ENCODE data around the gene PSD.

The PSD gene

DNA sequence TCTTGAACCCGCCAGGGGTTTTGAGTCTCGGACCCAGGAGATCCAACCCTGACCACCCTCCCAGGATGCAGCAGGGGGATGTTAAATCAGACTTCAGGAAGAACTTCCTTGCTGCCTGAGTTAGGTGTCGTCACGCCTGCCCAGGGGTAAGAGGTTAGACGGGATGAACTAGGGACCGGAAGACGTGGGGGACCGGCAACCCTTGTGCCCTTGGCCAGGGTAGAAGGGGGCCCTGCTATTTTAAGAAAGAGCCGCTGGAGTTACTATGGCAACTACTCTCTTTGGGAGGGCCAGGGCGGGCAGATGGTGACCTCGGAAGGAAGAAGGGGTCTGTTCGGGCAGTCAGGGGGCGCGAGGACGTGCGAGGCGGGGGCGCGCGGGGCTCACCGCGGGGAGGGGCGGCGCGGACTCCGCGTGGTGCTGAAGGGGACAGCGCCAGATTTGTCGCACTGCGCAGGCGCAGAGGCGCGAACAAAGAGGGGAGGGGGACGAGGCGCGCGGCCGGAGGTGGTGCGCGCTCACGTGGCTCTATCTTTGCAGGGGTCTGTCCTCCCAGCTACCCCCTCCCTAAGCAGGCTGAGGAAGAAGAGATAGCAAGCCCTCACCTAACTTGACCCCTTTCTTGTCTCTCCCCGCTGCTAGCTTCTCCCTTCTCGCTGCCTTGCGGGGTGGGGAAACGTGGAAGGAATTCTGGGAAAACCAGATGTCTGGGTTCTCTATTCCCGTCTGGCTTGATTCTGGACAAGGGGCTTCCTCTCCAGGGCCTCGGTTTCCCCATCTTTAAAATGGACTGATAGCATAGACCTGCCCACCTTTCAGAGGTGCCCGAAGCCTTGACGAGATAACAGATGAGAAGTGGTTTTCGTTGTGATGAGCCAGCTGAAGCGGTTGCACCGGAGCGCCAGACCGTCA, 940 bp upstream of the PSD start:
- DNase-seq = peak; percentile 55 to 69

DNA sequence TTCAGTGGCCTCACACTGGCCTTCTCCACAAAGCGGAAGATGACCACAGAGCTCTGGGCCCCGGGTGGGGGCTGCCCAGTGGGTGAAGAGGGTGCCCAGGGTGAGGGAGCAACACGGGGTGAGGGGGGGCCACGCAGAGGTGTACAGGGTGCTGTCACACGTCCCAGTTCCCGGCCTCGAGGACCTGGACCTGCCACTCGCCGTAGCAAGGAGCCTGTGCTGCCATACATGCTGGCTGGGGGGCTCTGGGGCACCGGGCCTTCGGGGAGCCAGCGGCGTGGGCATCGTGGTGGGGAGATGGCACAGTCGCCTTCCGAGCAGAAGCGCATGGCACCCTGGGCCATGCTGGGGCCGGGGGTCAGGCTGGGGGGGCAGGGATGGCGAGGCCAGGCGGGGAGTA, 1.9 kb downstream of the PSD start:
- no peak for DNase-seq

DNA sequence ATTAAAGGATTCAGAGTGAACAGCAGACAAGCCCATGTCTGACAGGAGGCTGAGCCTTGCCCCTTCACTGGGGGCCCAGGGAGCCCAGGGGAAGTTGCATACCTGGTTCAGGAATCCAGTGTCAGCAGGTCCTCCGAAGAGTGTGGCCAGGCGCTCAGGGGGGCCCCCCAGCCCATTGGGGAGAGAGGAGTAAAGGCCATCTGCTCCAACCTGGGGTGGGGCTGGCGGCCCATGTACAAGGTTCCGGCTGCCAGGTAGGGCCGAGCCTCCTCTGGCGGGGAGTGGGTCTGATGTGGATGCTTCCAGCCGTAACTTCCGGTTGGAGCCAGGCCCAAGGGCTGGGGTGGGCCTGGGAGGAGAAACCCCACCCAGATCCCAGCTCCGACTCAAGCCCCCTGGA, 2.3 kb downstream of the PSD start:
- DNase-seq = no peak

DNA sequence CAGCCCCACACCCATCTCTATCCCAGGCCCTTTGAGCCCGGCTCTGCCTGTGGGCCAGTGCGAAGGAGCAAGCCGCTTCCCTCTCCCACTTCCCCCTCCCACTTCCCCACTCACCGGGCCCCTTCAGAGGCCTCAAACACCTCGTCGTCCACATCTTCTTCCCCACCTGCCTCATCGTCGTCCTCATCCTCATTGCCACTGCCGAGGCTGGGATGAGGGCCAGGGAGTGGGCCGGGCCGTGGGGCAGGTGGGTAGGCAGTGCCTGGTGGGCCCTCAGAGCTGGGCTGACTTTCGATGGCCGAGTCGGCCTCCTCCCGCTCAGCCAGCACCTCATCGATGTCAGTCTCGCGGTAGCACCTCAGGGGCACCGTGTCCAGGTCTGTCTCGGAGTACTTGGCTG, 3.8 kb downstream of the PSD start:
- no peak for DNase-seq

DNA sequence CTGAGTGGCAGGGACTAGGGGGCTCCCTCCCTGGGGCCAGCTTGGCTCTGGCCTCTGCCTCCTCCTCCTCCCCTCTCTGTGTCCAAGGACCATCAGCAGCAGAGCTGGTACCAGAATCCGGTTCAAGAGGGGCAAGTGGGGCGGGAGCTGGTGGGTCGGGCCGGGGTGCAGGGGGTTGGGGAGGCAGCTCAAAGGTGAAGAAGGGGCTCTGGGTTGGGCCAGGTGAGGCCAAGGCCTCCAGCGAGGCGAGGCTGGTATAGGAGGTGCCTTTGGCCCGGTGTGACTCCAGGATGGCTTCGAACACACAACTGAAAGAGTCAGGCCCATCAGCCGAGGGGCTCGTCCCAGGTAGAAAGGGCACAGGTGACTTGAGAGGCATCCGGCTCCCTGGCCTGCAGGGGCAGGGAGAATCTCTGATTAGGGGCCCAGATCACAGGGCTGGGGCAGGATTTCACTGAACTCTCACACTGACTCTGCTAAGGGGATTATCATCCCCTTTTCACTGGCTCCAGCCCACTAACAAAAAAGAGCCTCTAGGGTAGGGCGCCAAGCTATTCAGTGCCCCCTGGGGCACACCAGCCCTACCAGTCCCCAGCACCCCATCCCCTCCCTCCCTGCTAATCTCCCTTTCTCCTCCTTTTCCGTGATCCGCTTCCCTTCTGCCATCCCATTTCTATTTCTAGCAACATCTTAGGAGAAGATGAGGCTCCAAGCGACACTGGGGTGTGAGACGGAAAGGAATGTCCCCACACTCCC, 4.6 kb downstream of the PSD start:
- DNase-seq = no peak

DNA sequence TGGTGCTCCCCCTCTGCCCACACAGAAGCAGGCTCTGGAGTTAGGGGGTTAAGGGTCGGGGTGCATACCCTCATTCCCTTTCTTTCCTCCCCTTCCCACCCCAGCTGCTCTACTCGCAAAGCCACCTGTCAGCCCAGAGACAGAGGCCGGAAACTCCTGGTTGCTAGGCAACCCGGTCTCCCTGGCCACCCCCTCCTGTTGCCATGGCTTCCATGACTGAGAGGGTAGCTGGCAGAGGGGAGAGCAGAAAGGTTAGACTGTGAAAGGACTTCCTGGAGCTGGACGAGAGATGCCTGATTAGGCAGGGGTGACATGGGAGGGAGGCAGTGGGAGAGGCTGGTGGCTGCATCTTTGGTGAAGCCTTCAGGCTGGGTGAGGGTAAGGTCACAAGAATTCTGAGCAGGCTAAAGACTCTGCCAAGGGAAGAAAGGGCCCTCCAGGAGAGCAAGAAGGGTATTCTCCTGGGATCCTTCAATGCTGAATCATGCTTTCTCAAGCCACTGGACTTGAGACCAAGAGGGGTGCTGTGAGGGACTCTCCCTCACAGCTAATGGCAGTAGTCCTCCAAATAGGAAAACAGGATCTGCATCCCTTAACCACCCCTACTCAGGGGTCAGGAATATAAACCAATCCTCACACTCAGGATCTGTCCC, 5.4 kb downstream of the PSD start:
- DNase-seq = peak in 1 of 2 experiments; percentile 50

DNA sequence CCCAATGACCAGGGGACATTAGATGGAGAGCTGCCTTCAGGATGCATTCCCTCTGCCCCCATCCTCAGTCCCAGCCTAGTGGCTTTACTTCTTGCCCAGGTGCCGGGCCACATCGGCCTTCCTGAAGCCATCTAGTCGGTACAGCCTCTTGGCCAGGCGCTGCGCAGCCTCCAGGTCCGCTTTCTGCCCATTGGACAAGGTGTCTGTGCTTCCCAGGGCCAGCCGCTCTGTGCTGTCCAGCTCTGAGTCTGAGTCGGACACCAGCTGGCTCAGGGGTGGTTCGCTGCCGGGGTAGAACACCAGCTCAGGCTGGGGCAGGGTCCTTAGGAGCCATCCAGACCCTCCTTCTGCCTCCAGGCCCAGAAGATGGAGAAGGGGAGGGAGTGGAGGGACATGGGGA, 6.3 kb downstream of the PSD start:
- DNase-seq = no peak

DNA sequence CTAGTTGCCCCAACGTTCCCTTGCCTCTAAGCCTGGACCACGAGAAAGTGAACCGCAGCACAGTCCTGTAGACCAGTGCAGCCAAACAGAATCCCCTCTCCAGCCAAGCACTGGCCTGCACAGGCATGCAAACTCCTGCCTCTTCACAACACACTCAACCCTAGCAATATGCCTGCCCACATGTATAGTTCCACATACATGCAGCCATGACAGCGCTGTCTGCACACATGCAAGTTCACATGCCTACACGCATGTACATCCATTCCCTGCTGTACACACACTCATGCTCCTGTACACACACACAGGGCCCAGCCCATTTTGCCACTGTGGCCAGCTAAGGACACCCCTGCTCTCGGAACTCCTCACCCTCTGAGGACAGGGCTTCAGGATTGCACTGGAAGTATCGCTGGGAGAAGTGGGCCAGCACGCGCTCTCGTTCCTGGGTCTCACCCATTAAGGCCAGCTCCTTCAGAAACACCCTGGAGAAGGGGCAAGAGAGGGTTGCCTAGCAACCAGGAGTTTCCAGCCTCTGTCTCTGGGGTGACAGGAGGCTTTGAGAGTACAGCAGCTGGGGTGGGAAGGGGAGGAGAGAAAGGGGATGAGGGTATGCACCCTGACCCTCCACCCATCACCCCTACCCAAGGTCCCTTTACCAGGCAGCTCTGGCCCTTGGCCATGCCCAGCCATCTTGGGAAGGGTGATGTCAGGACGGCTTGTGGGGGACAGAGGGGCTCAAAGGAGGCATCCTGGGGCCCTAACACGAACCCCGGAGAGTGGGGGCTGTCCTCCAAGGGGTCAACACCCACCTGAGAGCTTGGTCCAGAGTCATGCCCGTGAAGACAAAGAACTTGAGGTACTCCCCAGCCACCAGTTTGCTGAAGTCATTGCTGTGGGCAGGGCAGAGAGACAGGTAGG, 7.0 kb downstream of the PSD start:
- no peak for DNase-seq

DNA sequence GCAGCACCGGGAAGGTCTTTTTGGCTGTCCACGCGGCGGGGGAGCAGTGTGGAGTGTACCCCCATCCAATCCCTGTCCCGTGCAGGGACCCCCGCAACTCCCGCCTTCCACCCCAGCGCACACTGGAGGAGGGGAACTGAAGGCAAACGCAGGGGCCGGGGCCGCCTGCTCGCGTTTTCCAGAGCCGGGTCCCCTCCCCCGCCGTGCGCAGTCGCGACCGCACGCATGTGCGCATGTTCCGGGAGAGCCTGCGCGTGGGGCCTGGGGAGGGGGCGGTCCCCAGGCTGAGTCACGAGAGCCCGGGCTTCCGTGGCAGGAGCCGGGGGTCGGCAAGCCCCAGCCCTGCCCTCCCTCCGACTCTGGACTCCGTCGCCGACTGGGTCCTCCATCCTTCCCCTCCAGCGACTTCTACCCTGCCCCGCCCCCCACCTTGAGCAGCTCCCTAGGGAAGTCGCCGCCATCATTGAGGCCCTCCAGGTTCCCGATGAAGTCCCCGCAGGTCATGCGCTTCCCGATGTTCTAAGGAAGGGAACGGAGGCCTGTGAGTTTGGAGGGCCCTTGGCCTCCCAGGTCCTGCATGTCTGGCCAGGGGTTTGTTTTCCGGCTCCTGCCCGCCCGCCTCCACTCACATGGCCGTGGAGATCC, 8.0 kb downstream of the PSD start:
- peak; percentile 74 to 83 for DNase-seq

DNA sequence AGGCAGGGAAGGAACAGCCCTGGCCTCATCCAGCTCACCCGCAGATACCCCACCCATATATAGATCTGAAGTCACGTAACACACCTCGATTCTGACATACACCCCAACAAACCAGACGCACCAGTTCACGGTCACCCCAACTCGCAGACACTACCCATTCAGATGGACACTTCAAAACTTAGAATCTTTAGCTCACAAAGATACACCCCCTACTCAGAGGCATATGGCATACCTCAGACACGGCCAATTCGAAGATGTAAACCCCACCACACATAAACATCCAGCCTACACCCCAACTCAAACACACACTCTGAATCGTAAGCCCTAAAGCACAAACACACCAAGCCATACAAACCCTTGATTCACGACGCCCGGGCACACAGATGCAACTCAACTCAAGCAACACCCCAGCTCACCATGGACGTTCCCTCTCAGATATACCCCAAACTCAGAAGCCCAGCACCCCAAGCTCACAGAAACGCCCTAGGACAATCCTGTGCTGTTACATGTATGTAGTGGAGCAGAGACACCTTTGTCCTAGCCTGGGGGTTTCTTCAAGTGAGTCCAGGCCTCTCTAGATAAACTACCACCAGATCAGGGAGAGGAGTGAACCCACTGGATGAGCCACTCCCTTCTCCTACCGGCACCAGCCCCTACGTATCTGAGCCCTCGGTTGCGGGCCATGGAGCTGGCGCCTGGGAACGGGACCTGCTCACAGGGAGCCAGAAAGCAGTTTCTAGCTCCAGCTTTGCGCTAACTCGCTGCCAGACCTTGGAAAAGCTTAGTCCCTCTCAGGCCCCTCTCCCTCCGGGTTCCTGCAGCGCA, 8.8 kb downstream of the PSD start:
- no peak for DNase-seq

DNA sequence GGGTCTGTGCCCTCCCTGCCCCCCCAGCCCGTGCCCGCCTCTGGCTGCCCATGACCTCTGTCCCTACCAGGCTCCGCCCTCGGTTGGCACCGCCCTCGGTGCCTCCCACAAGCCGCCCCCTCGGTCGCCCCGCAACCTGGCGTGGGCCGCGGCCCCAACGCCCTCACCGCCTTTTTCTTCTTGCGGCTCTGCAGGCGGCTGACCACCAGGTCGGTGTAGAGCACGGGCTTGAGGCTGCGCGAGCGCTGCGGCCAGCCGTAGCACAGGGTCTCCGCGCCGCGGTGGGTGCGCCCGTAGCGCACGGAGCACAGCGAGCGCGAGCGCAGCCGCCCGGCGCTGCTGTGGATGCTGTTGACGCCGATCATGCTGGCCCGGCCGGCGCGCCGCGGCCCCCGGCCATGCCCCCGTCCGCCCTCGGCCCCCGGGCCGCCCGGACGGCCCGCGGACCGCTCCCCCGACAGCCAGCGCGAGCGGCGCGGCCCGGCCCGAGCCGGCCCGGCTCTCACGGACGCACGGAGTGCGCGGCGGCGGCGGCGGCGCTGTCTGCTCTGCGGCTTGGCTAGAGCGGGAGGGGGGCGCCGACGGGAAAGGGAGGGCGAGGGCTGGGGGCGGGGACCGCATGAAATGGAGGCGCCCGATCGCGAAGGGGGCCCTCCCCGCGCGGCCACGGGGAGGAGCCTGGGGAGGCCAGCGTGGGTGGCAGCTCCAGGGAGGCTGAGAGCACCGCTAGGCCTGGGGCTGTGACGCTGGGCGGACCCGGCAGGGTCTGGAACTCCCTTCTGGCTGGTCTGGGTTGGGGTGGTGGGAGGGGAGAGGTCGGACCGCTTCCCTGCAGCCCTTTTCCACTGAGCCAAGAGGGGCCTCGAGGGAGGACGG, 9.6 kb downstream of the PSD start:
- DNase-seq = peak; percentile 83 to 86

DNA sequence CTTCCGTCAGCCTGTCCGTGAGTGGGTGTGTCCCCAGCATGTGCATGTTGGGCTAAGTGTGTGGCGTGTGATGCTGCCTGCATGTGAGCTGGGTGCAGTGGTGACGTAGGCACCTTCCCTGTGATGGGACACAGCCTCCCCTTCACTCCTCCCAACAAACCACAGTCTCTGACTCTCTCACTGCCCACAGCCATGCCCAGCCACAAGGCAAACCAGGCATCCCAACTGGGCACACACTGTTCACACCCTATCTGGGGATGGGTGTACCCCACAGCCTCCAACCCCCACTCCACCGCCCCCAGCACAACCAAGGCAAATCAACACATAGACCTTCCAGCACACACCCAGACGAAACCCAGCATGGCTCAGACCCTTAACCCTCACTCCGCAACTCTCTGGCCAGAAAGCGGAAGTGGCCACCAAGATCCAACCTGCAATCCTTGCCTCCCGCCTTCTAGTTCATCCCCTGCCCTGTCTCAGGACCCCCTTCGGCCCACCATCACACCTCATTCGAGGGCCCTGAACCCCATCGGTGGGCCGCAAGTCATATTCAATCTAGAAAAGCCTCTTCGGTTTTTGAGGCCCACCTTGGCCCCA, 10.4 kb downstream of the PSD start:
- DNase-seq = no peak

DNA sequence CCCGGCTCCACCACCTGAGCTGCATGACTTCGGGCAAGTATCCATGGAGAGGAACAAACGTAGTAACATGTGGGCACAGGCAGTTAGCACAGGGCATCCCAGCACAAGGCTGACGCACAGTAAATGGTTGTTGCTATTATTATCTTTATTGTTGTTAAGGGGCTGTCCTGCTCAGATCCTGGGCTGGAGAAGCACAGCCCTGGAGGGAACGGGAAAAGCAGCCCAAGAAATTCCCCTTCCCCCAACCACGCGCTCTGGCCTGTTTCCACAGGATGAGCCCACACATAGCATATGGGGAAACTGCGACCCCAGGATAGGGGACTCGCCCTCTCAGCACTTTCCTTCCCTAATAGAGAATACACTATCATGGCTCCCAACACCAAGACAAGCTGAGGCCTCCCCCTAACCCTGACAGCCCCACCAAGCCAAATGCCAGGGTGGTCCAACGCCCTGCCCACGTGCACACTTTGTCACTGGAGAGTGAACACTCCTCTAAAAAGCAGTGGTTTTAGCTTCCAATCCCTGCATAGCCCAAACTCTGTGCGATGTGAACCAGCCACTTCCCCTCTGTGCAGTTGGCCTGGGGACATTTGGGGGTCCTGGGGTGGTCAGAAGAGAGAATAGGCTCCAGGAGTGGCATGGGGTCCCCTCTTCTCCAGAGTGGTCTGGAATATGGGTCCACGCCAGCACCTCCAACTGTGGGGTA, 11.0 kb downstream of the PSD start:
- DNase-seq = no peak

DNA sequence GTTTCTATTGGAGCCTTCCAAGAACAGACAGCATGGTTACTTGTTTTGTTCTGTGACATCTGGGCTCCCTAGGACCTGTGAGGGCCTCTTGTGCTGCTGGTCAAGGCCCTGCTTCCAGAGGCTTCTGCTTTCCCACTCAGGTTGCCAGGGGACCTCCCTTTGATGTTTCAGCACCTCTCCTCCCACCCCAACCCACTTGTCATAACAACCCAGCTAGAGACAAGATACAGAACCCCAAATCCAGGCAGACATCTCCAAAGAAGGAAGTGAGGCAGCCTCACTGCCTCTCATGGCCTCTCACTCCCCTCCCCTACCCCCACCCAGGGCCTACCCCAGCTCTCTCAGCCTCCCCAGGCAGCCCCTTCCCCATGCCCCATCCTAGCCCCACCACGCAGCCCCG, 11.8 kb downstream of the PSD start:
- DNase-seq = no peak

DNA sequence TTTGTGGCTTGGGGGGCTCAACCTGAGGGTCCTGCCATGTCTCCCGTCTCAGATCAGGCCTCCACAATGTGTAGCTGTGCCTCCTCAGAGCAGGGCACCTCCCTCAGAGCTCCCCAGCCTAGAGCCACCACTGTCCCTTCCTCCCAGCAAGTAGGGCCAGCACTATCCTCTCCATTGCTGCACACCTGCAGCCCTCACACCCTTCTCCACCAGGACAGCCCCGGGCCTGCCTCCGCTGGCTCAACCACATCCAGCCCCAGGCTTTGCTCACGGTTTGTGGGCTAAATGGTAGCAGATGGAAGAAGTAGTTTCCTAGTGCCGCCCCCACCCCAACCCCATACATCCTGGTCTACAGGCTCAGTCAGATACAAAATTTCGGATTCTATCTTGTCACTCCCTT, 13.0 kb downstream of the PSD start:
- no peak for DNase-seq

DNA sequence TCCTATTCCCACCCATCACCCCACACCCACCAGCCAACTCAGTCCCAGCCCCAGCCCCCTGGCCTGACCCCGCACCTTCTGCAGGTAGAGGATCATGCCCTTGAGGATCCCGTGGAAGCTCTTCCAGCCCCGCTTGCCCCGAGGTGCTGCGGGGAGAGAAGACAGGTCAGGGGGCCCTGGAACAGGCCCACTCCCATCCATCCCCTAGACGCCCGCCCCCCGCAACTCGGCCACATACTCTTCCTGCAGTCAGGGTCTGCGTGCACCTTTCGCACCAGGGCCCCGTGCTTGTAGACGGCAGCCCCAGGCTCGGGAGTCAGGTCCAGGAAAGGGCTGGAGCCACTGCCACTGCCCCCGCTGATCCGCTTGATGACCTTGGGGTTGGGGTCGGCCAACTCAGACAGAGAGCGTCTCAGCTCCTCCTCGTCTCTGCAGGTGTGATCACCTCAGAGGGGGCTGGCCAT, 13.4 kb downstream of the PSD start:
- no peak for DNase-seq

DNA sequence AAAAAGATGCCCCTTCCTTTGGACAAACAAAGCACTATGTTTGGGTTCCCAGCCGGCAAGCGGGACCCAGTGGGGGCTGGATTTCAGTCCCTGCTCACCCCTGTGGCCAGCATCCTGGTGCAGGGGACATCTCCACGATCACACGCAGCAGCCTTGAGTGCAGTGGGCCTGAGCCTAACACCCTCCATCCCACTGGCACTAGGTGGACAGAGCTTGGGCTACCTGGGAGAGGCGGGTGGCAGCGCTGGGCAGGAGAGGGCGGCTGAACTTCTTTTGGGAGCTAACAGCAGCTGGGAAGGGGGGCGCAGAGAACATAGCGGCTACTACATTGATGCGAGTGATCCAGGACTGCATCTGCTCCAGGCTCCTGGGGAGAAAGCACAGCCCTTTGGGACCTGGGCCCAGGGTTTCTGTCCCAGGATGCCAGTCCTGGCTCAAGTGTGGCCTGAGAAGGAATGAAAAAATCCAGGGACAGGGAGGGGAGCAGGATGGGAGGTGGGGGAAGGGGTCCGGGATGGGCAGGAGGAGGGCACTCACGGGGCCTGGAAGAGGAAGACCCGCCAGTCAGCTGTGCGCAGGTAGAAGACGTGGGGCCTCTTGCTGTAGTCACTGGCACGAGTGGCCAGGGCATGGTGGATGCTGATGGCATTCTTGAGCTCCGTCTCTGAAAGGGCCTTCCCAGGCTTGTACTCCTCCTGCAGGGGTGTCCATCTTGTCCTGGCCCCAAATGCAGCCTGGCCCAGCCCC, 14.1 kb downstream of the PSD start:
- no peak for DNase-seq

DNA sequence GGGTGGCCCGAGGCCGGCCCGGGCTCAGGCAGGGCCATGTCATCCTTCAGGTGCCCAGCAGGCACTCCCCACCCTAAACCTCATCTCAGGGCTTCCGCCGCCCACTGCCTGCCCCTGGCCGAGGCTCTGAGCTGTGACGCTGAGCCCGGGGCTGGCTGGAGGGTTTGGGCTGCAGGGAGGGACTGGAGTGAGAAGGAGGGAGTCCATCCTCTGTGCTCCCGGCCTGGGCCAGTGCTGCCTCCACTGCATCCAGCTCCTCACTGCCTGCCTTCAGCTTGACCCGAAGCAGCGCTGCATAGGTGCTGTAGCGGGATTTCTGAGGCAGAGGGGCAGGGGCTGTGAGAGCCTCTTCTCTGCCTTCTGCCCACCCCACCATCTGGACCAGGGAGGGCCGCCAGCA, 15.5 kb downstream of the PSD start:
- DNase-seq = no peak
